ENCODE measurements around the gene PADI4. TPM values are rescaled to one million over a fixed set of nuclear protein-coding genes. Genes with fewer than 3 reads are reported as not detected.
"Not testable (repeated sequence)": the region's sequence is repeated elsewhere in the genome, so short reads cannot be mapped to it uniquely, and the experiment has no call there.

The PADI4 gene
- total RNA-seq, 1 donor from 2014 or later, result not detected

- intact Hi-C loops (cut with DNase I), result no loop called here
- Histone ChIP-seq H3K27me3 (no peaks in the 10 kb centered on the region), H3K9me3 (no peaks in the 10 kb centered on the region), H3K4me3 (no peak overlapping the region), H3K4me1 (no peaks in the 10 kb centered on the region), H3K36me3 (no peaks in the 10 kb centered on the region), H3K27ac (no peak overlapping the region)
- peak in 2 of 3 experiments; percentile 40 to 56 for TF ChIP-seq CTCF (IDR thresholded peaks at IDR 0.05)
- DNase-seq (ENCODE audit: low spot score in 2 of 2), result no peak
Observed at GRCh38 chr1:17335821-17336710, 28.1 kb downstream of the PADI4 start.

GRCh38 chr1:17338706-17339493, 30.9 kb downstream of the PADI4 start:
- TF ChIP-seq CTCF (IDR thresholded peaks at IDR 0.05), result no peak
- H3K27me3 ChIP-seq, result no peaks in the 10 kb centered on the region
- no peaks in the 10 kb centered on the region for H3K9me3 ChIP-seq
- H3K36me3 ChIP-seq, result no peaks in the 10 kb centered on the region
- no peak for DNase-seq (ENCODE audit: low spot score in 2 of 2)
- H3K4me3 ChIP-seq, result no peak overlapping the region
- intact Hi-C loops (cut with DNase I), result no loop called here
- H3K27ac ChIP-seq, result no peak overlapping the region
- no peaks in the 10 kb centered on the region for H3K4me1 ChIP-seq

GRCh38 chr1:17339521-17339920, 31.5 kb downstream of the PADI4 start:
- Histone ChIP-seq H3K4me1 (no peaks in the 10 kb centered on the region), H3K9me3 (no peaks in the 10 kb centered on the region), H3K4me3 (no peak overlapping the region), H3K27me3 (no peaks in the 10 kb centered on the region), H3K27ac (no peak overlapping the region), H3K36me3 (no peaks in the 10 kb centered on the region)
- intact Hi-C loops (cut with DNase I), result no loop called here
- TF ChIP-seq CTCF (IDR thresholded peaks at IDR 0.05), result no peak
- peak in 1 of 2 donors; percentile 38 for DNase-seq (ENCODE audit: low spot score in 2 of 2)

- DNase-seq (ENCODE audit: low spot score in 2 of 2), result peak in 1 of 2 donors; percentile 30
- intact Hi-C loops (cut with DNase I), result no loop called here
- Histone ChIP-seq H3K27me3 (no peaks in the 10 kb centered on the region), H3K4me3 (no peak overlapping the region), H3K36me3 (no peaks in the 10 kb centered on the region), H3K9me3 (no peaks in the 10 kb centered on the region), H3K4me1 (no peaks in the 10 kb centered on the region), H3K27ac (no peak overlapping the region)
- no peak for TF ChIP-seq CTCF (IDR thresholded peaks at IDR 0.05)
Observed at GRCh38 chr1:17340358-17340757, 32.4 kb downstream of the PADI4 start.

- no peaks in the 10 kb centered on the region for H3K4me1 ChIP-seq
- peak in 1 of 2 donors; percentile 48 for DNase-seq (ENCODE audit: low spot score in 2 of 2)
- H3K36me3 ChIP-seq, result no peaks in the 10 kb centered on the region
- TF ChIP-seq CTCF (IDR thresholded peaks at IDR 0.05), result no peak
- intact Hi-C loops (cut with DNase I), result no loop called here
- H3K9me3 ChIP-seq, result no peaks in the 10 kb centered on the region
- no peaks in the 10 kb centered on the region for H3K27me3 ChIP-seq
- no peak overlapping the region for H3K4me3 ChIP-seq
- no peak overlapping the region for H3K27ac ChIP-seq
Observed at GRCh38 chr1:17342014-17342441, 34.0 kb downstream of the PADI4 start.

- H3K27me3 ChIP-seq; DNase-seq (ENCODE audit: low spot score in 2 of 2); H3K36me3 ChIP-seq; H3K27ac ChIP-seq; H3K4me3 ChIP-seq; H3K9me3 ChIP-seq; intact Hi-C loops (cut with DNase I); H3K4me1 ChIP-seq: not testable (repeated sequence)
Observed at GRCh38 chr1:17345506-17345905, 37.5 kb downstream of the PADI4 start.
